WTC11 (cell line): ENCODE results near the gene GSTM4.
"Not testable (repeated sequence)": the region's sequence is repeated elsewhere in the genome, so short reads cannot be mapped to it uniquely, and the experiment has no call there.

Source experiments
- CTCF ChIP-seq: fragments of 200-600 bp; IDR thresholded peaks from 2 replicates; pipeline ENCODE4 v1.8.0; 2022; ENCODE audit warnings: antibody characterized with exemption
- MXD4 ChIP-seq: fragments of 250-450 bp; sonication (Bioruptor Pico); IDR thresholded peaks from 2 replicates; pipeline ENCODE4 v1.8.0; 2021; ENCODE audit warnings: mild to moderate bottlenecking, moderate library complexity, borderline replicate concordance

- not testable (repeated sequence) for TF ChIP-seq CTCF; MXD4 (CRISPR knock-in tag)
Observed at GRCh38 chr1:109687109-109687508, 31.2 kb downstream of the GSTM4 start.
